HepG2 (cell line): ENCODE measurements around the gene PALM3. TPM values are rescaled to one million over a fixed set of nuclear protein-coding genes. Genes with fewer than 3 reads are reported as not detected.

ENCODE experiments used
- ARID2 ChIP-seq: sonication (generic); formaldehyde crosslinking; IDR thresholded peaks from 2 replicates; pipeline ENCODE4 v1.8.1; 2022; ENCODE audit warnings: mild to moderate bottlenecking, missing genetic modification reagents, borderline replicate concordance
- ETV5 ChIP-seq: IDR thresholded peaks from 2 replicates; pipeline ENCODE4 v1.6.1; 2018; ENCODE audit warnings: missing biosample characterization, missing genetic modification reagents, inconsistent platforms, borderline replicate concordance
- JUN ChIP-seq: sonication (generic); formaldehyde crosslinking; IDR thresholded peaks from 2 replicates; pipeline ENCODE4 v1.4.0; 2020; ENCODE audit warnings: mild to moderate bottlenecking, missing genetic modification reagents
- NONO ChIP-seq, 2 experiments: fragments of 450-650 bp in 1 of 2; sonication (generic) in 1 of 2; formaldehyde crosslinking in 1 of 2; IDR thresholded peaks in 1 of 2; conservative IDR thresholded peaks in 1 of 2; 2 replicates each; pipeline versions ENCODE4 v1.6.1 to v1.8.0; 2017 to 2022; ENCODE audit warnings: mild to moderate bottlenecking in 1 of 2, missing genetic modification reagents in 1 of 2, moderate library complexity in 1 of 2
- ZC3H4 ChIP-seq: sonication (generic); formaldehyde crosslinking; IDR thresholded peaks from 2 replicates; pipeline ENCODE4 v1.4.0; 2020; ENCODE audit warnings: missing genetic modification reagents, borderline replicate concordance
- ZNF614 ChIP-seq: IDR thresholded peaks from 2 replicates; pipeline ENCODE4 v1.6.1; 2018; ENCODE audit warnings: missing biosample characterization, missing genetic modification reagents, inconsistent platforms, borderline replicate concordance
- ZNF746 ChIP-seq: sonication (generic); formaldehyde crosslinking; IDR thresholded peaks from 2 replicates; pipeline ENCODE4 v1.8.0; 2022; ENCODE audit warnings: mild to moderate bottlenecking, missing genetic modification reagents
- ZNF841 ChIP-seq: sonication (generic); formaldehyde crosslinking; IDR thresholded peaks from 2 replicates; pipeline ENCODE4 v1.8.1; 2023; ENCODE audit warnings: missing genetic modification reagents, borderline replicate concordance
- polyA plus RNA-seq, 8 experiments: library from polyadenylated mRNA; depleted of rRNA in 3 of 8; stranded (reverse) in 7 of 8; unstranded in 1 of 8; fragments of >200 nt; fragmentation: Illumina TruSeq in 4 of 8; extraction: Trizol in 4 of 8; gene quantifications; 2 replicates each; pipeline versions ENCODE4 v1.2.1 to v1.2.3, GENCODE V29; 2011 to 2016; ENCODE audit warnings: low read depth in 4 of 8, missing spikeins in 1 of 8, mixed read lengths in 1 of 8; ENCODE audit not compliant: insufficient read depth in 1 of 8
- total RNA-seq, 5 experiments: library from RNA; depleted of rRNA; stranded (reverse); fragments of >200 nt; fragmentation: Illumina TruSeq; extraction: Trizol; gene quantifications; 2 replicates each; pipeline ENCODE4 v1.2.3, GENCODE V29; 2016; ENCODE audit warnings: low read depth in 1 of 5
- TF ChIP-seq, protein P1 (sequence below): sonication (generic); formaldehyde crosslinking; IDR thresholded peaks from 2 replicates; pipeline ENCODE4 v1.4.0; 2020; ENCODE audit warnings: missing genetic modification reagents, borderline replicate concordance
- TF ChIP-seq, protein P2 (sequence below): sonication (generic); formaldehyde crosslinking; IDR thresholded peaks from 2 replicates; pipeline ENCODE4 v1.4.0; 2020; ENCODE audit warnings: missing genetic modification reagents
- TF ChIP-seq, protein P3 (sequence below): sonication (generic); formaldehyde crosslinking; IDR thresholded peaks from 2 replicates; pipeline ENCODE4 v1.9.0; 2021; ENCODE audit warnings: missing genetic modification reagents, borderline replicate concordance
- TF ChIP-seq, protein P4 (sequence below): sonication (generic); formaldehyde crosslinking; IDR thresholded peaks from 2 replicates; pipeline ENCODE4 v1.5.0; 2020; ENCODE audit warnings: mild to moderate bottlenecking, missing genetic modification reagents
- TF ChIP-seq, protein P5 (sequence below): sonication (generic); formaldehyde crosslinking; IDR thresholded peaks from 2 replicates; pipeline ENCODE4 v1.4.0; 2020; ENCODE audit warnings: mild to moderate bottlenecking, low read depth, missing genetic modification reagents

Gene PALM3
- total and polyA plus RNA-seq, 2 of the 13 experiments (the other 11 are each of a cell fraction or from before 2014, with no cell fraction given) = 0.79 to 2.4 TPM

DNA sequence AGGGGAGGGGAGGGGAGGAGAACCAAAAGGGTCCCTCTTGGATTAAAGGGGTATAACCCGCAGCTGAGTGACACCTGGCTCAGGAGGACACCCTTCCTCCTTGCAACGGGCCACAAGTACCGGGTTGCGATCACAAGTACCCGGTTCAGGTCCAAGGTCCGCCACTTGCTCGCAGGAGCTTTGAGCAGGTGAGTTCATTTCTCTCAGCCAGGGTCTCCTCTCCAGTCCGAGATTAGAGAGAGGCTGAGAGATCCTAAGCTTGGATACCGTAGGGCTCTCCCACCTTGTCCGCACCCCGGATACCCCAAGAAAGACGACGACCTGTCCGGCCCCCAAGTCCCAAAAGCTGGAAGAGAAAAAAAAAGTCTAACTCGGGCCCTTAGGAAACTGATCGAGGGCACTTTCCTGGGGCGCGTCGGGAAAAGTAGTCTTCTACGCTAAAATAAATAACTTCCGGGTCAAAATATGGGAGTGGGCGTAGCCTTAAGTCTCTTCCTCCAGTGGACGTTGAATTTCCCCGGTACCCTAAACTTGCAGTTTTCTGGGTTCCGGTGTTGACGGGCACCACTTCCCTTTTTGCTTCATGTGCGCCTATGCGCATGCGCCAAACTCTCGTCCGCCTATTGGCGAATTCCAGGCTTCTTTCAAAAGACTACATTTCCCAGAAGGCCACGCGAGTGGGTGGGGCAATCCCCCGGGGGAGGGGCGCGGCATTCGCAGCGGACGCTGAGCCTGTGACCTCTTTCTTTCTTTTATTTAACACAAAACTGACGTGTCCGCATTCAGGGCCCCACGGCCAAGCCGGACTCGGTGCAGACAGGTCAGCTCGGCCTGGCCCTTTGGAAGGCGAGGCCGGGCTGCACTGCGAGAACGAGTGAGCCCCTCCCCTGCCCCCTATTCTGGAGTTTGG lies 19.3 kb upstream of the PALM3 start (continued):
- TF ChIP-seq, protein P1, sequence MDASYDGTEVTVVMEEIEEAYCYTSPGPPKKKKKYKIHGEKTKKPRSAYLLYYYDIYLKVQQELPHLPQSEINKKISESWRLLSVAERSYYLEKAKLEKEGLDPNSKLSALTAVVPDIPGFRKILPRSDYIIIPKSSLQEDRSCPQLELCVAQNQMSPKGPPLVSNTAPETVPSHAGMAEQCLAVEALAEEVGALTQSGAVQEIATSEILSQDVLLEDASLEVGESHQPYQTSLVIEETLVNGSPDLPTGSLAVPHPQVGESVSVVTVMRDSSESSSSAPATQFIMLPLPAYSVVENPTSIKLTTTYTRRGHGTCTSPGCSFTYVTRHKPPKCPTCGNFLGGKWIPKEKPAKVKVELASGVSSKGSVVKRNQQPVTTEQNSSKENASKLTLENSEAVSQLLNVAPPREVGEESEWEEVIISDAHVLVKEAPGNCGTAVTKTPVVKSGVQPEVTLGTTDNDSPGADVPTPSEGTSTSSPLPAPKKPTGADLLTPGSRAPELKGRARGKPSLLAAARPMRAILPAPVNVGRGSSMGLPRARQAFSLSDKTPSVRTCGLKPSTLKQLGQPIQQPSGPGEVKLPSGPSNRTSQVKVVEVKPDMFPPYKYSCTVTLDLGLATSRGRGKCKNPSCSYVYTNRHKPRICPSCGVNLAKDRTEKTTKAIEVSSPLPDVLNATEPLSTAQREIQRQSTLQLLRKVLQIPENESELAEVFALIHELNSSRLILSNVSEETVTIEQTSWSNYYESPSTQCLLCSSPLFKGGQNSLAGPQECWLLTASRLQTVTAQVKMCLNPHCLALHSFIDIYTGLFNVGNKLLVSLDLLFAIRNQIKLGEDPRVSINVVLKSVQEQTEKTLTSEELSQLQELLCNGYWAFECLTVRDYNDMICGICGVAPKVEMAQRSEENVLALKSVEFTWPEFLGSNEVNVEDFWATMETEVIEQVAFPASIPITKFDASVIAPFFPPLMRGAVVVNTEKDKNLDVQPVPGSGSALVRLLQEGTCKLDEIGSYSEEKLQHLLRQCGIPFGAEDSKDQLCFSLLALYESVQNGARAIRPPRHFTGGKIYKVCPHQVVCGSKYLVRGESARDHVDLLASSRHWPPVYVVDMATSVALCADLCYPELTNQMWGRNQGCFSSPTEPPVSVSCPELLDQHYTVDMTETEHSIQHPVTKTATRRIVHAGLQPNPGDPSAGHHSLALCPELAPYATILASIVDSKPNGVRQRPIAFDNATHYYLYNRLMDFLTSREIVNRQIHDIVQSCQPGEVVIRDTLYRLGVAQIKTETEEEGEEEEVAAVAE (CRISPR knock-in tag) = peak; percentile 74; the same call in 1 of the 2 replicates
- TF ChIP-seq, protein P2, sequence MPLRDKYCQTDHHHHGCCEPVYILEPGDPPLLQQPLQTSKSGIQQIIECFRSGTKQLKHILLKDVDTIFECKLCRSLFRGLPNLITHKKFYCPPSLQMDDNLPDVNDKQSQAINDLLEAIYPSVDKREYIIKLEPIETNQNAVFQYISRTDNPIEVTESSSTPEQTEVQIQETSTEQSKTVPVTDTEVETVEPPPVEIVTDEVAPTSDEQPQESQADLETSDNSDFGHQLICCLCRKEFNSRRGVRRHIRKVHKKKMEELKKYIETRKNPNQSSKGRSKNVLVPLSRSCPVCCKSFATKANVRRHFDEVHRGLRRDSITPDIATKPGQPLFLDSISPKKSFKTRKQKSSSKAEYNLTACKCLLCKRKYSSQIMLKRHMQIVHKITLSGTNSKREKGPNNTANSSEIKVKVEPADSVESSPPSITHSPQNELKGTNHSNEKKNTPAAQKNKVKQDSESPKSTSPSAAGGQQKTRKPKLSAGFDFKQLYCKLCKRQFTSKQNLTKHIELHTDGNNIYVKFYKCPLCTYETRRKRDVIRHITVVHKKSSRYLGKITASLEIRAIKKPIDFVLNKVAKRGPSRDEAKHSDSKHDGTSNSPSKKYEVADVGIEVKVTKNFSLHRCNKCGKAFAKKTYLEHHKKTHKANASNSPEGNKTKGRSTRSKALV = no peak
- TF ChIP-seq JUN (CRISPR knock-in tag) (no peak), ETV5 (CRISPR knock-in tag) (peak; percentile 85), ZC3H4 (CRISPR knock-in tag) (no peak), ZNF746 (CRISPR knock-in tag) (peak; percentile 78; the same call in 1 of the 2 replicates), ZNF841 (no peak), ZNF614 (CRISPR knock-in tag) (peak; percentile 67), ARID2 (CRISPR knock-in tag) (0 out of 2 replicates have a peak, but pooled peaks have one; percentile 52), NONO (IDR thresholded peaks at IDR 0.05) (no peak), NONO (CRISPR knock-in tag; conservative IDR thresholded peaks at IDR 0.05) (peak; percentile 70; the same call in 1 of the 2 replicates)
- TF ChIP-seq, protein P3, sequence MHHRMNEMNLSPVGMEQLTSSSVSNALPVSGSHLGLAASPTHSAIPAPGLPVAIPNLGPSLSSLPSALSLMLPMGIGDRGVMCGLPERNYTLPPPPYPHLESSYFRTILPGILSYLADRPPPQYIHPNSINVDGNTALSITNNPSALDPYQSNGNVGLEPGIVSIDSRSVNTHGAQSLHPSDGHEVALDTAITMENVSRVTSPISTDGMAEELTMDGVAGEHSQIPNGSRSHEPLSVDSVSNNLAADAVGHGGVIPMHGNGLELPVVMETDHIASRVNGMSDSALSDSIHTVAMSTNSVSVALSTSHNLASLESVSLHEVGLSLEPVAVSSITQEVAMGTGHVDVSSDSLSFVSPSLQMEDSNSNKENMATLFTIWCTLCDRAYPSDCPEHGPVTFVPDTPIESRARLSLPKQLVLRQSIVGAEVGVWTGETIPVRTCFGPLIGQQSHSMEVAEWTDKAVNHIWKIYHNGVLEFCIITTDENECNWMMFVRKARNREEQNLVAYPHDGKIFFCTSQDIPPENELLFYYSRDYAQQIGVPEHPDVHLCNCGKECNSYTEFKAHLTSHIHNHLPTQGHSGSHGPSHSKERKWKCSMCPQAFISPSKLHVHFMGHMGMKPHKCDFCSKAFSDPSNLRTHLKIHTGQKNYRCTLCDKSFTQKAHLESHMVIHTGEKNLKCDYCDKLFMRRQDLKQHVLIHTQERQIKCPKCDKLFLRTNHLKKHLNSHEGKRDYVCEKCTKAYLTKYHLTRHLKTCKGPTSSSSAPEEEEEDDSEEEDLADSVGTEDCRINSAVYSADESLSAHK = no peak
- TF ChIP-seq, protein P4, sequence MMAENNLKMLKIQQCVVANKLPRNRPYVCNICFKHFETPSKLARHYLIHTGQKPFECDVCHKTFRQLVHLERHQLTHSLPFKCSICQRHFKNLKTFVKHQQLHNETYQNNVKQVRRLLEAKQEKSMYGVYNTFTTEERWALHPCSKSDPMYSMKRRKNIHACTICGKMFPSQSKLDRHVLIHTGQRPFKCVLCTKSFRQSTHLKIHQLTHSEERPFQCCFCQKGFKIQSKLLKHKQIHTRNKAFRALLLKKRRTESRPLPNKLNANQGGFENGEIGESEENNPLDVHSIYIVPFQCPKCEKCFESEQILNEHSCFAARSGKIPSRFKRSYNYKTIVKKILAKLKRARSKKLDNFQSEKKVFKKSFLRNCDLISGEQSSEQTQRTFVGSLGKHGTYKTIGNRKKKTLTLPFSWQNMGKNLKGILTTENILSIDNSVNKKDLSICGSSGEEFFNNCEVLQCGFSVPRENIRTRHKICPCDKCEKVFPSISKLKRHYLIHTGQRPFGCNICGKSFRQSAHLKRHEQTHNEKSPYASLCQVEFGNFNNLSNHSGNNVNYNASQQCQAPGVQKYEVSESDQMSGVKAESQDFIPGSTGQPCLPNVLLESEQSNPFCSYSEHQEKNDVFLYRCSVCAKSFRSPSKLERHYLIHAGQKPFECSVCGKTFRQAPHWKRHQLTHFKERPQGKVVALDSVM (CRISPR knock-in tag) = 0 out of 2 replicates have a peak, but pooled peaks have one; percentile 23
- TF ChIP-seq, protein P5, sequence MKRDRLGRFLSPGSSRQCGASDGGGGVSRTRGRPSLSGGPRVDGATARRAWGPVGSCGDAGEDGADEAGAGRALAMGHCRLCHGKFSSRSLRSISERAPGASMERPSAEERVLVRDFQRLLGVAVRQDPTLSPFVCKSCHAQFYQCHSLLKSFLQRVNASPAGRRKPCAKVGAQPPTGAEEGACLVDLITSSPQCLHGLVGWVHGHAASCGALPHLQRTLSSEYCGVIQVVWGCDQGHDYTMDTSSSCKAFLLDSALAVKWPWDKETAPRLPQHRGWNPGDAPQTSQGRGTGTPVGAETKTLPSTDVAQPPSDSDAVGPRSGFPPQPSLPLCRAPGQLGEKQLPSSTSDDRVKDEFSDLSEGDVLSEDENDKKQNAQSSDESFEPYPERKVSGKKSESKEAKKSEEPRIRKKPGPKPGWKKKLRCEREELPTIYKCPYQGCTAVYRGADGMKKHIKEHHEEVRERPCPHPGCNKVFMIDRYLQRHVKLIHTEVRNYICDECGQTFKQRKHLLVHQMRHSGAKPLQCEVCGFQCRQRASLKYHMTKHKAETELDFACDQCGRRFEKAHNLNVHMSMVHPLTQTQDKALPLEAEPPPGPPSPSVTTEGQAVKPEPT (CRISPR knock-in tag) = peak; percentile 34; the same call in 1 of the 2 replicates
